ENCODE data around the gene ZFYVE26.

DNA sequence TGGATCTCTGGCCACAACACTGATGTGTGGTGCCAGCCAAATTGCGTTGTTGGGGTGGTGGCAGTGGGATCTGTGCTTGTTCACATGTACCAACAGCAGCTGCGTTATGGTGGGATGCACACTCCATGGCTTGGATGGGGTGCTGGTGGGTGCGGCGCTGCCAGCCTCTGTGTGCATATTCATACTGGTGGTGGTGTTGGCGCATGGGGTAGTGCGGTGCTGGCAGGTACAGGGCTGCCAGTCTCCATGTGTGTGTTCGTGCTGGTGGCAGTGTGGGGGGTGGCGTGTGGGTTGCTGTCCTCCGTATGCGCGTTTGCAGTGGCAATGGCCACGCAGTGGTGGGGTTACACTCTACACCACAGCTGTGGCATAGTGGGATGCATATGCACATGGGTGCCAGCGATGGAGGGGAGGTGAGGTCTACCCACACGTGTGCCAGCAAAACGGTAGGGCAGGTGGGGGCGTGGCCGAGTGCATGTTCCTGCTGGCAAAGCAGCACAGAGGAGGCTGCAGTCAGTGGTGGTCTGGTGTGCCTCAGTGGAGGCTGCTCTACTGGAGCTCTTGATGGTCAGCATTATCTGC, 29.7 kb upstream of the ZFYVE26 start:
- TF ChIP-seq, protein P1, sequence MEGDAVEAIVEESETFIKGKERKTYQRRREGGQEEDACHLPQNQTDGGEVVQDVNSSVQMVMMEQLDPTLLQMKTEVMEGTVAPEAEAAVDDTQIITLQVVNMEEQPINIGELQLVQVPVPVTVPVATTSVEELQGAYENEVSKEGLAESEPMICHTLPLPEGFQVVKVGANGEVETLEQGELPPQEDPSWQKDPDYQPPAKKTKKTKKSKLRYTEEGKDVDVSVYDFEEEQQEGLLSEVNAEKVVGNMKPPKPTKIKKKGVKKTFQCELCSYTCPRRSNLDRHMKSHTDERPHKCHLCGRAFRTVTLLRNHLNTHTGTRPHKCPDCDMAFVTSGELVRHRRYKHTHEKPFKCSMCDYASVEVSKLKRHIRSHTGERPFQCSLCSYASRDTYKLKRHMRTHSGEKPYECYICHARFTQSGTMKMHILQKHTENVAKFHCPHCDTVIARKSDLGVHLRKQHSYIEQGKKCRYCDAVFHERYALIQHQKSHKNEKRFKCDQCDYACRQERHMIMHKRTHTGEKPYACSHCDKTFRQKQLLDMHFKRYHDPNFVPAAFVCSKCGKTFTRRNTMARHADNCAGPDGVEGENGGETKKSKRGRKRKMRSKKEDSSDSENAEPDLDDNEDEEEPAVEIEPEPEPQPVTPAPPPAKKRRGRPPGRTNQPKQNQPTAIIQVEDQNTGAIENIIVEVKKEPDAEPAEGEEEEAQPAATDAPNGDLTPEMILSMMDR (conservative IDR thresholded peaks at IDR 0.05; ENCODE audit: low read depth, low read length), result no peak
- no peak for TF ChIP-seq EZH2 (IDR thresholded peaks at IDR 0.05; ENCODE audit: borderline replicate concordance, low read depth, low read length, poor library complexity, severe bottlenecking)

Measured in A673 (cell line).